ENCODE results near the gene SLC22A13. TPM values are rescaled to one million over a fixed set of nuclear protein-coding genes. Genes with fewer than 3 reads are reported as not detected.

SLC22A13 gene
- total and polyA plus RNA-seq, 2 of the 4 experiments (the other 2 are of a cell fraction), result under 0.01 to 0.22 TPM

DNA sequence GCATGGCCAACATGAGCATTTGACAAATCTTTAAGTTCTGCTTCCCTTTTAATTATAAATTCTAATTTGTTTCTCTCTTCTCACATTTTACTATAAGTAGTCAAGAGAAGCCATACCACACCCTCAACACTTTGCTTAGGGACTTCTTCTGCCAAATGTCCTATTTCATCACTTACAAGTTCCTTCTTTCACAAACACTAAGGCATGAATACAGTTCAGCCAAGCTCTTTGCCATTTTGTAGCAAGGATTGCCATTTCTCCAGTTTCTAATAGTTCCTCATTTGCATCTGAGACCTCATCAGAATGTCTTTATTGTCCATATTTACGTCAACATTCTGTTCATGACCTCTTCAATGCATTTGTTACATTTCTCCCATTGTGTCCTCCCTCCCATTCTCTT is 45.9 kb downstream of the SLC22A13 start:
- Histone ChIP-seq H2AFZ (replicated peaks; ENCODE audit: low read length, poor library complexity) (no peak overlapping the region), H3K18ac (ENCODE audit: low read depth, low read length) (no peak overlapping the region), H4K8ac (ENCODE audit: low read depth in 2 of 2, low read length in 2 of 2) (no peak overlapping the region), H2BK15ac (ENCODE audit: low read depth, low read length) (no peak overlapping the region), H3K27me3 (ENCODE audit: control insufficient read depth, insufficient read depth, low read length) (peaks cover 31% of the 10 kb centered on the region), H2AK9ac (replicated peaks; ENCODE audit: low read depth, low read length, poor library complexity) (no peak overlapping the region), H3K9me1 (ENCODE audit: insufficient read depth, low read length) (no peaks in the 10 kb centered on the region), H3K4ac (ENCODE audit: low read depth, low read length) (no peak overlapping the region), H3K79me1 (ENCODE audit: low read depth in 1 of 2, low read length in 2 of 2) (no peaks in the 10 kb centered on the region), H3K4me3 (ENCODE audit: insufficient read depth, low read depth, low read length) (no peak overlapping the region), H3K23ac (ENCODE audit: low read depth, low read length) (no peak overlapping the region), H3K14ac (replicated peaks; ENCODE audit: low read depth, low read length) (no peak overlapping the region), H3K4me2 (ENCODE audit: low read depth, low read length) (no peak overlapping the region), H4K20me1 (ENCODE audit: insufficient read depth, low read length) (no peaks in the 10 kb centered on the region), H4K91ac (ENCODE audit: insufficient read depth, low read depth, low read length) (no peak overlapping the region), H2BK20ac (ENCODE audit: low read depth, low read length) (no peak overlapping the region), H3K4me1 (ENCODE audit: control insufficient read depth, insufficient read depth, low read length) (no peaks in the 10 kb centered on the region), H4K5ac (ENCODE audit: low read depth, low read length) (no peak overlapping the region), H2BK5ac (ENCODE audit: low read depth, low read length, poor library complexity, severe bottlenecking) (no peak overlapping the region), H3K9me3 (ENCODE audit: control insufficient read depth, insufficient read depth, low read length) (no peaks in the 10 kb centered on the region), H3K27ac (ENCODE audit: insufficient read depth, low read length) (no peak overlapping the region), H3K9ac (ENCODE audit: low read depth, low read length) (no peak overlapping the region), H3K36me3 (ENCODE audit: control insufficient read depth, insufficient read depth, low read length) (no peaks in the 10 kb centered on the region), H2AK5ac (ENCODE audit: low read depth, low read length) (no peak overlapping the region), H3K56ac (ENCODE audit: extremely low read depth, insufficient read depth, low read length) (no peak overlapping the region), H2BK120ac (ENCODE audit: low read depth, low read length) (no peak overlapping the region)
- no CpG with 5 or more reads among the region's 1 CpG for WGBS, 2 experiments (ENCODE audit: extremely low coverage in 2 of 2, insufficient read length in 1 of 2)
- intact Hi-C loops (cut with micrococcal nuclease) (no loop called here), in situ Hi-C loops (cut with MboI; ENCODE audit: low sequenced_read_pairs) (no loop called here), dilution Hi-C loops (cut with HindIII; ENCODE audit: low sequenced_read_pairs, unreplicated experiment) (no loop called here)
- no peak for TF ChIP-seq MXI1 (IDR thresholded peaks at IDR 0.05; ENCODE audit: borderline replicate concordance, low read depth, low read length)
- TF ChIP-seq NFE2L2 (IDR thresholded peaks at IDR 0.05; ENCODE audit: low read depth, low read length), result no peak
- no peak for TF ChIP-seq CEBPB (IDR thresholded peaks at IDR 0.05; ENCODE audit: low read depth, low read length)
- TF ChIP-seq SMC3 (IDR thresholded peaks at IDR 0.05; ENCODE audit: low read depth, low read length), result no peak
- TF ChIP-seq, protein P1, sequence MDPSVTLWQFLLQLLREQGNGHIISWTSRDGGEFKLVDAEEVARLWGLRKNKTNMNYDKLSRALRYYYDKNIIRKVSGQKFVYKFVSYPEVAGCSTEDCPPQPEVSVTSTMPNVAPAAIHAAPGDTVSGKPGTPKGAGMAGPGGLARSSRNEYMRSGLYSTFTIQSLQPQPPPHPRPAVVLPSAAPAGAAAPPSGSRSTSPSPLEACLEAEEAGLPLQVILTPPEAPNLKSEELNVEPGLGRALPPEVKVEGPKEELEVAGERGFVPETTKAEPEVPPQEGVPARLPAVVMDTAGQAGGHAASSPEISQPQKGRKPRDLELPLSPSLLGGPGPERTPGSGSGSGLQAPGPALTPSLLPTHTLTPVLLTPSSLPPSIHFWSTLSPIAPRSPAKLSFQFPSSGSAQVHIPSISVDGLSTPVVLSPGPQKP (IDR thresholded peaks at IDR 0.05; ENCODE audit: borderline replicate concordance, low read depth, low read length), result no peak
- TF ChIP-seq RCOR1 (IDR thresholded peaks at IDR 0.05; ENCODE audit: insufficient replicate concordance, low read length), result no peak
- TF ChIP-seq RAD21 (IDR thresholded peaks at IDR 0.05; ENCODE audit: low read length), result no peak
- TF ChIP-seq RFX5 (IDR thresholded peaks at IDR 0.05; ENCODE audit: low read depth, low read length), result no peak
- TF ChIP-seq BHLHE40 (IDR thresholded peaks at IDR 0.05; ENCODE audit: low read depth, low read length), result no peak
- TF ChIP-seq FOS (IDR thresholded peaks at IDR 0.05; ENCODE audit: low read depth, low read length), result no peak
- no peak for TF ChIP-seq MAZ (IDR thresholded peaks at IDR 0.05; ENCODE audit: borderline replicate concordance, low read depth, low read length)
- TF ChIP-seq, protein P2, sequence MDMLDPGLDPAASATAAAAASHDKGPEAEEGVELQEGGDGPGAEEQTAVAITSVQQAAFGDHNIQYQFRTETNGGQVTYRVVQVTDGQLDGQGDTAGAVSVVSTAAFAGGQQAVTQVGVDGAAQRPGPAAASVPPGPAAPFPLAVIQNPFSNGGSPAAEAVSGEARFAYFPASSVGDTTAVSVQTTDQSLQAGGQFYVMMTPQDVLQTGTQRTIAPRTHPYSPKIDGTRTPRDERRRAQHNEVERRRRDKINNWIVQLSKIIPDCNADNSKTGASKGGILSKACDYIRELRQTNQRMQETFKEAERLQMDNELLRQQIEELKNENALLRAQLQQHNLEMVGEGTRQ (IDR thresholded peaks at IDR 0.05; ENCODE audit: low read depth, low read length), result no peak
- no peak for TF ChIP-seq CHD1 (IDR thresholded peaks at IDR 0.05; ENCODE audit: low read depth, low read length)
- TF ChIP-seq, protein P3, sequence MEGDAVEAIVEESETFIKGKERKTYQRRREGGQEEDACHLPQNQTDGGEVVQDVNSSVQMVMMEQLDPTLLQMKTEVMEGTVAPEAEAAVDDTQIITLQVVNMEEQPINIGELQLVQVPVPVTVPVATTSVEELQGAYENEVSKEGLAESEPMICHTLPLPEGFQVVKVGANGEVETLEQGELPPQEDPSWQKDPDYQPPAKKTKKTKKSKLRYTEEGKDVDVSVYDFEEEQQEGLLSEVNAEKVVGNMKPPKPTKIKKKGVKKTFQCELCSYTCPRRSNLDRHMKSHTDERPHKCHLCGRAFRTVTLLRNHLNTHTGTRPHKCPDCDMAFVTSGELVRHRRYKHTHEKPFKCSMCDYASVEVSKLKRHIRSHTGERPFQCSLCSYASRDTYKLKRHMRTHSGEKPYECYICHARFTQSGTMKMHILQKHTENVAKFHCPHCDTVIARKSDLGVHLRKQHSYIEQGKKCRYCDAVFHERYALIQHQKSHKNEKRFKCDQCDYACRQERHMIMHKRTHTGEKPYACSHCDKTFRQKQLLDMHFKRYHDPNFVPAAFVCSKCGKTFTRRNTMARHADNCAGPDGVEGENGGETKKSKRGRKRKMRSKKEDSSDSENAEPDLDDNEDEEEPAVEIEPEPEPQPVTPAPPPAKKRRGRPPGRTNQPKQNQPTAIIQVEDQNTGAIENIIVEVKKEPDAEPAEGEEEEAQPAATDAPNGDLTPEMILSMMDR (conservative IDR thresholded peaks at IDR 0.05; ENCODE audit: low read depth, low read length), result no peak
- TF ChIP-seq MAFK (IDR thresholded peaks at IDR 0.05; ENCODE audit: low read depth, low read length), result no peak
- no peak for TF ChIP-seq POLR2A (IDR thresholded peaks at IDR 0.05; ENCODE audit: low read depth, low read length)
- CTCF ChIA-PET, result no interaction called here
- DNase-seq, result no peak
- POLR2A ChIA-PET (ENCODE audit: unreplicated experiment), result no interaction called here
- no peak for ATAC-seq (ENCODE audit: low read depth)
- no TSS peak for BruUV-seq (replicated peaks)

All from IMR-90 (cell line).